RWPE1 (cell line): Measurements from ENCODE around the gene CLCN2.

Experiments used
- CTCF ChIA-PET: fragments of 350-600 bp; sonication (Branson Sonifier 250); formaldehyde crosslinking; extraction: SDS; loops from one replicate; lab custom pipeline; 2021; lab: Yijun Ruan, JAX
- POLR2A ChIA-PET: fragments of 400-600 bp; formaldehyde crosslinking; extraction: SDS; loops from one replicate; lab custom pipeline; 2020; ENCODE audit warnings: antibody characterized with exemption; ENCODE audit not compliant: low non-redundant PET; lab: Yijun Ruan, JAX
- DNase-seq: peaks from one replicate; pipeline ENCODE4 v3.0.0; 2012; ENCODE audit warnings: low spot score
- H3K27ac ChIP-seq: fragments of 450-650 bp; 2 replicates; pipeline ENCODE4 v1.5.1; 2017
- CTCF ChIP-seq: fragments of 450-650 bp; conservative IDR thresholded peaks from 2 replicates; pipeline ENCODE4 v1.5.1; 2017; ENCODE audit warnings: low read depth, mild to moderate bottlenecking

Gene CLCN2

DNA sequence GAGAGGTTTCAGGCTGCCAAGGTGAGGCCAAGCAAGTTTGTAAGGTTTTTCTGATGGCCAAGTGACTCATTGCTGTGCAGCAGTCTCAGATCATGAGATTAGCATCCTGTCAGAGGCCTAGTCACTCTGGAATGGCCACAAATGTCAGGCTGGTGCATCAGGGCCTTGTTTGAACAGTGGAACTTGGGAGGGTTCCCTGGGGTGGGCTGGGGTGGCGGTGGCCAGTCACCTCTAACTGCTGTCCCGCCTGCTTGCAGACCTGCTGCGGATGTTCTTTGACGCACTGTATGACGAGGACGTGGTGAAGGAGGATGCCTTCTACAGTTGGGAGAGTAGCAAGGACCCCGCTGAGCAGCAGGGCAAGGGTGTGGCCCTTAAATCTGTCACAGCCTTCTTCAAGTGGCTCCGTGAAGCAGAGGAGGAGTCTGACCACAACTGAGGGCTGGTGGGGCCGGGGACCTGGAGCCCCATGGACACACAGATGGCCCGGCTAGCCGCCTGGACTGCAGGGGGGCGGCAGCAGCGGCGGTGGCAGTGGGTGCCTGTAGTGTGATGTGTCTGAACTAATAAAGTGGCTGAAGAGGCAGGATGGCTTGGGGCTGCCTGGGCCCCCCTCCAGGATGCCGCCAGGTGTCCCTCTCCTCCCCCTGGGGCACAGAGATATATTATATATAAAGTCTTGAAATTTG, 26.8 kb downstream of the CLCN2 start:
- H3K27ac ChIP-seq = peak overlapping the region; percentile 94
- no peak for DNase-seq
- ChIA-PET CTCF (no interaction called here), POLR2A (no interaction called here)
- no peak for TF ChIP-seq CTCF

DNA sequence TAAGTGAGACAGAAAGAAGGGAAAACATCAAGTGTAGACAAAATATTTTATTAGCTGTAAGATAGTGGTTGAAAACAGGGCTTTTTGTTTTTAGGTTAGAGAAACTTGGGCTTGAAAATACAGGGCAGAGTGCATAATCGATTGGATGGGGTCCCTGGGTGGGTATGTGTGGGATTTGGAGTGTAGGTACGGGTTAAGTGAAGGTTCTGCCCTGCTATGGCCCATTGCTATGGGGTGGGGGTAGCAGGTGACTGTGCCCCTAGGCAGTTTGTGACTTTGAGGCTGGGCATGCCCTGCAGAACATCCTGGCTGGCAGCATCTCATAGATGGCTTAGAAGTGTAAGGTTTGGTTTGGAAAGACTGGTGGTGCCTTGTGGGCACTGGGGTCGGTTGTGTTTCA, 27.7 kb downstream of the CLCN2 start:
- ChIA-PET POLR2A (no interaction called here), CTCF (interaction anchor here (0.7 kb wide), 1 partner anchor 21 kb away, joined by 4 read pairs; no protein-coding TSS in a partner anchor)
- TF ChIP-seq CTCF = no peak
- H3K27ac ChIP-seq = peak overlapping the region; percentile 94
- DNase-seq = no peak

GRCh38 chr3:184333190-184333589, 28.2 kb downstream of the CLCN2 start:
- ChIA-PET CTCF (interaction anchor here (0.7 kb wide), 1 partner anchor 22 kb away, joined by 4 read pairs; no protein-coding TSS in a partner anchor), POLR2A (no interaction called here)
- TF ChIP-seq CTCF = no peak
- no peak for DNase-seq
- H3K27ac ChIP-seq = peak overlapping the region; percentile 94

DNA sequence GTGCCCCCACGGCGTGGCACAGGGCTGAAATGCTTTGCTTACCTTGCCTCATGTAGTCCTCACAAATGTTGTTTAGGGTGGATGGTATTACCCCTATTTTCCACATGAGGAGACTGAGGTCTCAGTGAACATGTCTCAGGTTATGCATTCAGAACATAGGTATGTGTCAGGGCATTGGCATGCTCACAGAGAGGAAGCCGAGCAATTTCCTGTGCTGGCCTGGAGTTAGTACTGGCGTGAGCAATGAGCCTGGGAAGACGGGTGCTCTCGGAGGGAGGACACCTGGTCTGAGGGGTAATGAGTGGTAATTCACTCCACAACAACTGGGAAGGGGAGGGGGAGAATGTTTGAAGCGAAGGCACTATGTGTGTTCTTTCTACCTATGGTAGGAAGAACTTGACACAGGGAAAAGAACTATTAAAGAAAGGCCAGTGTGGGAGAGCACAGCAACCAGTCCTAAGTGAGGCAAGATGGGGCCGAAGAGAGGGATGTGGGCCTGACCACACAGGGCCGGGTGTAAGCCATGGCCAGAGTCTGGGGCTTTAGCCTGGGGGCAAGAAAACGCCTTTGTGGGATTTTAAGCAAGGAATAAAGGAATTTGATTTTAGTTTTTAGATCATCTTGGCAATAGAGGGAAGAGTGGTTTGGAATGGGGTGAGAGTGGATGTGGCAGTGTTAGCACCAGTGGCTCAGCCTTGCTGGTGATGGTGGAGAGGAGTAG, 28.9 kb downstream of the CLCN2 start:
- POLR2A ChIA-PET = no interaction called here
- peak overlapping the region; percentile 94 for H3K27ac ChIP-seq
- CTCF ChIA-PET = no interaction called here
- TF ChIP-seq CTCF = no peak
- DNase-seq = peak; percentile 85

GRCh38 chr3:184328516-184328915, 32.9 kb downstream of the CLCN2 start:
- CTCF ChIA-PET = interaction anchor here (1.2 kb wide), 1 partner anchor 25 kb away, joined by 3 read pairs; no protein-coding TSS in a partner anchor
- POLR2A ChIA-PET = no interaction called here
- DNase-seq = no peak
- TF ChIP-seq CTCF = no peak
- peak overlapping the region; percentile 53 for H3K27ac ChIP-seq

DNA sequence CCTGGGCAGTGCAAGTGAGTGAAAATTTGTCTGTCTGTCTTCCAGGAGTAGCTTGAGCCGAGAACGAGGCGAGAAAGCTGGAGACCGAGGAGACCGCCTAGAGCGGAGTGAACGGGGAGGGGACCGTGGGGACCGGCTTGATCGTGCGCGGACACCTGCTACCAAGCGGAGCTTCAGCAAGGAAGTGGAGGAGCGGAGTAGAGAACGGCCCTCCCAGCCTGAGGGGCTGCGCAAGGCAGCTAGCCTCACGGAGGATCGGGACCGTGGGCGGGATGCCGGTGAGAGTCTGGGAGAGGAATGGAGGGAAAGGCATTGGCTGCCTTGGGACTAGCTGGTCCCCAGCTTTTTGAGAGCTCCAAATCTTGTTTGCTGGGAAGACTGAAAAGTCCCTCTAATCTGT, 34.2 kb downstream of the CLCN2 start:
- POLR2A ChIA-PET = no interaction called here
- CTCF ChIA-PET = interaction anchor here (0.6 kb wide), 1 partner anchor 12 kb away, joined by 3 read pairs; no protein-coding TSS in a partner anchor

More for the DNA sequence above, 34.2 kb downstream of the CLCN2 start:
- no peak for TF ChIP-seq CTCF
- H3K27ac ChIP-seq = peak overlapping the region; percentile 53
- no peak for DNase-seq
